GM20000 (cell line): ENCODE results near the gene PHGDH.

Experiments used
- DNase-seq: peaks from one replicate; pipeline ENCODE4 v3.0.0; 2012; ENCODE audit warnings: low spot score
- TF ChIP-seq, protein P1 (sequence below): IDR thresholded peaks from 2 replicates; pipeline ENCODE4 v1.5.1; 2012; ENCODE audit warnings: mild to moderate bottlenecking, control low read depth; ENCODE audit errors: extremely low read depth, missing control alignments

Gene PHGDH

DNA sequence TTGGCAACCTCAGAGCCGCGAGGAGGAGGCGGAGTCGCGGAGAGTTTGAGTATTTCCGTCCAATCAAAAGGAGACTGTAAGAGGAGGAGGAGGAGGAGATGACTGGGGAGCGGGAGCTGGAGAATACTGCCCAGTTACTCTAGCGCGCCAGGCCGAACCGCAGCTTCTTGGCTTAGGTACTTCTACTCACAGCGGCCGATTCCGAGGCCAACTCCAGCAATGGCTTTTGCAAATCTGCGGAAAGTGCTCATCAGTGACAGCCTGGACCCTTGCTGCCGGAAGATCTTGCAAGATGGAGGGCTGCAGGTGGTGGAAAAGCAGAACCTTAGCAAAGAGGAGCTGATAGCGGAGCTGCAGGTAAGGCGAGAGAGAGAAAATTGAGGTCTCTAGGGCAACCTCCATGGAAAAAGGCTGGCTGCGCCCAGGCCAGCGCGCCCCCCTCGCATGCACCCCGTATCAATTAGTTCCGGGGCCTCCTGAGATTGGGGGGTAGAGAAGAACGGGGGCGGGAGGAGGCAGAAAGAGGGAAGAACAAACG, at the start of gene PHGDH:
PHGDH (plus strand) TSS at position 131 of the 538 bp plus-strand sequence; CDS start at position 220, 89 bp downstream.
- DNase-seq: peak; percentile 85
- TF ChIP-seq, protein P1, sequence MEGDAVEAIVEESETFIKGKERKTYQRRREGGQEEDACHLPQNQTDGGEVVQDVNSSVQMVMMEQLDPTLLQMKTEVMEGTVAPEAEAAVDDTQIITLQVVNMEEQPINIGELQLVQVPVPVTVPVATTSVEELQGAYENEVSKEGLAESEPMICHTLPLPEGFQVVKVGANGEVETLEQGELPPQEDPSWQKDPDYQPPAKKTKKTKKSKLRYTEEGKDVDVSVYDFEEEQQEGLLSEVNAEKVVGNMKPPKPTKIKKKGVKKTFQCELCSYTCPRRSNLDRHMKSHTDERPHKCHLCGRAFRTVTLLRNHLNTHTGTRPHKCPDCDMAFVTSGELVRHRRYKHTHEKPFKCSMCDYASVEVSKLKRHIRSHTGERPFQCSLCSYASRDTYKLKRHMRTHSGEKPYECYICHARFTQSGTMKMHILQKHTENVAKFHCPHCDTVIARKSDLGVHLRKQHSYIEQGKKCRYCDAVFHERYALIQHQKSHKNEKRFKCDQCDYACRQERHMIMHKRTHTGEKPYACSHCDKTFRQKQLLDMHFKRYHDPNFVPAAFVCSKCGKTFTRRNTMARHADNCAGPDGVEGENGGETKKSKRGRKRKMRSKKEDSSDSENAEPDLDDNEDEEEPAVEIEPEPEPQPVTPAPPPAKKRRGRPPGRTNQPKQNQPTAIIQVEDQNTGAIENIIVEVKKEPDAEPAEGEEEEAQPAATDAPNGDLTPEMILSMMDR: no peak

DNA sequence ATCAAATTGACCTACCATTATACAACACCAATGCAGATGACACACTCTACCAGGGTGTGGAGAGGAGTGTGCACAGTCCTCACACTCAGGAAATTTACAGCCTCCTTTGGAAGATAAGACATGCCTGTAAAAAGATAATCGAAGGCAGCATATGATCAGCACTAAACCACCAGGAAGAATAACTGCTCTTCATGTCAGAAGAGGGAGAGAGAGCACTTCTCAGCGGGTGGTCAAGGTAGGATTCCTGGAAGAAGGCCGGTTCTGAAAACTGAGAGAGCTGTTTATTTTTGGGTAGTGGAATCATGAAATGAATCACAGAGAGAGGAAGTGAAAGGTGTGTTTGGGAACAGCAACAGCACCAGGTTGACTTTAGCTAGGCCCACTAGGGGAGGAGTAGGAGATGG, 49.7 kb upstream of the PHGDH start:
- DNase-seq: peak; percentile 39
- TF ChIP-seq, protein P1: no peak

DNA sequence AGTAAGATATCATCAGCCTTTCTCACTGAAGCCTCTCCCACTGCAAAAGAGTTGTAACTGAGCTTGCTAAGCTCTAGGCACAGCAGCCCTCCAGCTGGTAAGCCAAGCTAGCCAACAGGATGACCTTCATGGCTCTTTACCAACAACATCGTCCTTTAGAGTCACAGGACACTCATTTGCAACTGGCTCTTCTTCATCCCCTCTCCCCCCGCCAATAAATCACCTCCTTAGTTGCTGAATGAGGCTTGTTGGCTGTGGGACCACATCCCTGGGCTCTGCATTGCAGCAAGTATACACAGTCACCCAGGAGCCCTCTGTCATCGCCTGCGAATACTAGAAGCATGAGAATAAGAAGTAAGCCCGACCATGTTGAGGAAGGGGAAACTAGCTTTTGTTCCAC, 47.7 kb upstream of the PHGDH start:
- DNase-seq: no peak
- TF ChIP-seq, protein P1: no peak

DNA sequence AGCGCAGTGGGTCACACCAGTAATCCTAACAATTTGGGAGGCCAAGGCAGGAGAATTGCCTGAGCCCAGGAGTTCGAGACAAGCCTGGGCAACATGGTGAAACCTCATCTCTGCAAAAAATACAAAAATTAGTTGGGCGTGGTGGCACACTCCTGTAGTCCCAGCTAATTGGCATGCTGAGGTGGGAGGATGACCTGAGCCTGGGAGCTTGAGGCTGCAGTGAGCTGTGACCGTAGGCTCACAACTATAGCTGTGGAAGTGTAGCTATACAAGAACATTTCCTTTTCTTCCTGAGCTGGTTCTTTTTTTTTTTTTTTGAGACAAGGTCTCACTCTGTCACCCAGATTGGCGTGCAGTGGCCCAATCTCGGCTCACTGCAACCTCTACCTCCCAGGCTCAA, 44.6 kb upstream of the PHGDH start:
- DNase-seq: no peak
- TF ChIP-seq, protein P1: no peak

DNA sequence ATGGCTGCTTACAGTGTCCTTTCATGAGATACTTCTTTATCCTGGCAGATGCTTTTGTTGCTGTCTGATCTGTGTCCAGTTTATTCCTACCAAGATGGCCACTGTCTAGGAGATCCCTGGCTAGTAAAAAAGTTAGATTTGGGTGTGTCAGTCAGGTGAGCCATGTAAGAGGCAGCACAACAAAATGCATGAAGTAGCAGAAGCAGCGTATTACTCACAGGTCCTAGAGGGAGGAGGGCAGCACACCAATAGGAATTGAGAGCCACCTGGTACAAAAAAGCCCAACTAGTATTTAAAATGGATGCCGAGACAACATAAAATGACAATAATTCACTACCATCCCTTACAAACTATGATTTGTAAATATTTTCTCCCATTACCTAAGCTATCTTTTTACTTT, 40.8 kb upstream of the PHGDH start:
- DNase-seq: no peak
- TF ChIP-seq, protein P1: no peak

DNA sequence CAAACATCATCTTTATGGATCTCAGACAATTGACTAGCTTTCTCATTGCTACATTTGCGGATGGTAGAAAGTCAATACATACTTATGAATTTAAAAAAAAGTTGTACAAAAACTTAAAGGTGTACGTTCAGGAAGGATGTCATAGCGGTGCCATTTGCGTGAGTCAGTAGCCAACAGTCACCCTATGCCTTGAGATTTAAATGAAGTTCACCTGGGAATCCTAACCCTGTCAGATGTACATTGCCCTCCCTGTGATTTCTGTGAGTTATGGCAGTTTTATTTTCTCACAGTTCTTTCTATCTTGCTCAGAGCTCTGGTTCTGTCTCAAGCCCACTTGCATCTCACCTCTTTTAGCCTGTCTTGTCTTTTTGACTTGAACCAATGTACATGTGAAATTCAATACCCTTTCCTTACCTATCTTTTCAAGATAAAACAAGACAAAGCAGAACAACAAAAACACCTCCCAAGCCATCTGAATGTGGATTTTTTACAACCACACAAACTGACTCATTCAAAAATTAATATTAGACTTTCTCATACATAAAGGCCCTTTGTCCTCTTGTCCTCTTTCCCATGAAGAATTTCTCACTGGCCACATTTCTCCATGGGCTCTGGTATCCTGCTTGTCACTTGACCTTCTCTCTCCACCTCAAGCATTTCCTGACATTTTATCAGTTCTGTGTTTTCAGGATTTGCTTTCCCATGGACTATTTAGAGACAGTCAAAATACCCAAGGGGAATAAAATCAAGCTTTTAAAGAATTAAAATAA, 38.4 kb upstream of the PHGDH start:
- TF ChIP-seq, protein P1: no peak
- DNase-seq: no peak

DNA sequence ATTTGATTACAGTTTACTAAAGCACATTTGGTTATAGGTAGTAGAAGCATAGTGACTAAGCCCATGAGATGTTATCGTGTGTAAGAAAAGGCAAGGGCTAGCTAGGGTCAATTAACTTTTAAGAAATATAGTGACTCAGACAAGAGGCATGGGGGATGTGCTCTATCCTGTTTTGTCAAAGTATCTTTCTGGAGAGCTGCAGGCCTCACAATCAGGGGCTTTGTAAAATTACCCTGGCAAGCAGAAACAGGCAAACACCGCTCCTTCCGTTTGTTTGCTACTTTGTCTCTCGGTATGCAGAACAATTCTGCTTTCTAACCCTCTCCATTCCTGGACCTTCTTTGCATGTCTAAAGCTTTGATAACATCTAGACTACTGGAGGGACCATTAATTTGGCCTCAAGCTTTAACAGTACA, 37.6 kb upstream of the PHGDH start:
- TF ChIP-seq, protein P1: no peak
- no peak for DNase-seq
